Measurements from ENCODE around the gene PRKACG.

GRCh38 chr9:69058101-69058500 lies 44.2 kb upstream of the PRKACG start:
- TF ChIP-seq, protein P1, sequence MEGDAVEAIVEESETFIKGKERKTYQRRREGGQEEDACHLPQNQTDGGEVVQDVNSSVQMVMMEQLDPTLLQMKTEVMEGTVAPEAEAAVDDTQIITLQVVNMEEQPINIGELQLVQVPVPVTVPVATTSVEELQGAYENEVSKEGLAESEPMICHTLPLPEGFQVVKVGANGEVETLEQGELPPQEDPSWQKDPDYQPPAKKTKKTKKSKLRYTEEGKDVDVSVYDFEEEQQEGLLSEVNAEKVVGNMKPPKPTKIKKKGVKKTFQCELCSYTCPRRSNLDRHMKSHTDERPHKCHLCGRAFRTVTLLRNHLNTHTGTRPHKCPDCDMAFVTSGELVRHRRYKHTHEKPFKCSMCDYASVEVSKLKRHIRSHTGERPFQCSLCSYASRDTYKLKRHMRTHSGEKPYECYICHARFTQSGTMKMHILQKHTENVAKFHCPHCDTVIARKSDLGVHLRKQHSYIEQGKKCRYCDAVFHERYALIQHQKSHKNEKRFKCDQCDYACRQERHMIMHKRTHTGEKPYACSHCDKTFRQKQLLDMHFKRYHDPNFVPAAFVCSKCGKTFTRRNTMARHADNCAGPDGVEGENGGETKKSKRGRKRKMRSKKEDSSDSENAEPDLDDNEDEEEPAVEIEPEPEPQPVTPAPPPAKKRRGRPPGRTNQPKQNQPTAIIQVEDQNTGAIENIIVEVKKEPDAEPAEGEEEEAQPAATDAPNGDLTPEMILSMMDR (IDR thresholded peaks at IDR 0.05; ENCODE audit: low read length) = no peak
- no peak for TF ChIP-seq EZH2phosphoT487 (IDR thresholded peaks at IDR 0.05; ENCODE audit: low read length)
- no peak for TF ChIP-seq EZH2 (optimal IDR thresholded peaks at IDR 0.05; ENCODE audit: low read depth, low read length)

All from MM.1S (cell line).